A673 (cell line): Measurements from ENCODE around the gene GNAT1. TPM values are rescaled to one million over a fixed set of nuclear protein-coding genes. Genes with fewer than 3 reads are reported as not detected.

Experiments used
- BruUV-seq: library from RNA; stranded (reverse); fragments of 400-500 nt; replicated peaks from 2 replicates; lab custom pipeline; 2021; lab: Mats Ljungman, UMichigan
- CTCF ChIA-PET: fragments of 300-600 bp; sonication (Branson Sonifier 250); formaldehyde crosslinking; loops from one replicate; lab custom pipeline; 2022; ENCODE audit warnings: antibody characterized with exemption; lab: Charles Lee
- POLR2A ChIA-PET: fragments of 300-600 bp; sonication (Branson Sonifier 250); formaldehyde crosslinking; loops from one replicate; lab custom pipeline; 2022; ENCODE audit warnings: antibody characterized with exemption; ENCODE audit not compliant: low non-redundant PET; lab: Charles Lee
- DNase-seq: peaks from one replicate; pipeline ENCODE4 v3.0.0-alpha.2; 2015; ENCODE audit warnings: low spot score
- H3K27ac ChIP-seq: fragments of 200-600 bp; sonication (generic); 2 replicates; pipeline ENCODE4 v1.5.1; 2016; ENCODE audit warnings: mixed run types, low read depth, mild to moderate bottlenecking, mixed read lengths, antibody characterized with exemption, low read length; ENCODE audit not compliant: poor library complexity, severe bottlenecking
- H3K27me3 ChIP-seq: fragments of 200-600 bp; sonication (generic); replicated peaks from 2 replicates; pipeline ENCODE4 v1.6.1; 2017; ENCODE audit warnings: mixed run types, low read depth, mild to moderate bottlenecking, mixed read lengths, antibody characterized with exemption, low read length; ENCODE audit not compliant: insufficient read depth, poor library complexity
- H3K36me3 ChIP-seq: fragments of 200-600 bp; sonication (generic); 2 replicates; pipeline ENCODE4 v1.6.1; 2016; ENCODE audit warnings: mixed run types, mild to moderate bottlenecking, mixed read lengths, antibody characterized with exemption, low read length; ENCODE audit not compliant: insufficient read depth, poor library complexity, severe bottlenecking
- H3K4me1 ChIP-seq: fragments of 200-600 bp; sonication (generic); 2 replicates; pipeline ENCODE4 v1.6.1; 2017; ENCODE audit warnings: mixed run types, mild to moderate bottlenecking, mixed read lengths, antibody characterized with exemption, low read length; ENCODE audit not compliant: insufficient read depth, poor library complexity, severe bottlenecking
- H3K4me3 ChIP-seq: fragments of 200-600 bp; sonication (generic); 2 replicates; pipeline ENCODE4 v1.5.1; 2016; ENCODE audit warnings: low read depth, mixed run types, mild to moderate bottlenecking, mixed read lengths, low read length; ENCODE audit not compliant: poor library complexity, severe bottlenecking
- H3K9me3 ChIP-seq: fragments of 200-600 bp; sonication (generic); 2 replicates; pipeline ENCODE4 v1.6.1; 2016; ENCODE audit warnings: mixed run types, low read depth, mild to moderate bottlenecking, mixed read lengths, antibody characterized with exemption, low read length; ENCODE audit not compliant: poor library complexity, severe bottlenecking
- CTCF ChIP-seq: fragments of 300-800, 200-600 bp; sonication (generic); conservative IDR thresholded peaks from 2 replicates; pipeline ENCODE4 v1.5.1; 2017; ENCODE audit warnings: low read depth, mild to moderate bottlenecking, antibody characterized with exemption, low read length, moderate library complexity, mixed read lengths
- EZH2 ChIP-seq: fragments of 200-600 bp; sonication (generic); IDR thresholded peaks from 2 replicates; pipeline ENCODE4 v1.6.1; 2017; ENCODE audit warnings: borderline replicate concordance, low read depth, mild to moderate bottlenecking, mixed read lengths, antibody characterized with exemption, low read length; ENCODE audit not compliant: poor library complexity, severe bottlenecking
- intact Hi-C: fragments of 100-400 bp; cut with micrococcal nuclease; formaldehyde crosslinking; loops from one replicate; pipeline ENCODE4 v1.10.0; 2022; ENCODE audit not compliant: unreplicated experiment
- total RNA-seq: library from RNA; stranded (reverse); gene quantifications from 2 replicates; pipeline ENCODE4 v1.2.3, GENCODE V29; 2021

Gene GNAT1
- total RNA-seq, 1 experiment from 2014 or later, result not detected

GRCh38 chr3:50207359-50208042 lies 16.1 kb downstream of the GNAT1 start:
- no peak for TF ChIP-seq EZH2
- DNase-seq, result no peak
- Histone ChIP-seq H3K36me3 (no peaks in the 10 kb centered on the region), H3K4me3 (no peak overlapping the region), H3K27me3 (peaks cover 24% of the 10 kb centered on the region), H3K4me1 (no peaks in the 10 kb centered on the region), H3K27ac (no peak overlapping the region), H3K9me3 (no peaks in the 10 kb centered on the region)
- intact Hi-C loops, result no loop called here
- CTCF ChIA-PET, result no interaction called here
- no TSS peak for BruUV-seq
- POLR2A ChIA-PET, result no interaction called here

GRCh38 chr3:50208677-50209344 lies 17.4 kb downstream of the GNAT1 start:
- no peaks in the 10 kb centered on the region for H3K36me3 ChIP-seq
- peaks cover 24% of the 10 kb centered on the region for H3K27me3 ChIP-seq
- TF ChIP-seq CTCF (no peak), EZH2 (no peak)
- no TSS peak for BruUV-seq
- ChIA-PET POLR2A (no interaction called here), CTCF (interaction anchor here (0.7 kb wide), 1 partner anchor 18 kb away, joined by 5 read pairs; no protein-coding TSS in a partner anchor)
- no peak overlapping the region for H3K27ac ChIP-seq
- no peak for DNase-seq
- H3K9me3 ChIP-seq, result no peaks in the 10 kb centered on the region
- intact Hi-C loops, result no loop called here
- H3K4me3 ChIP-seq, result no peak overlapping the region
- no peaks in the 10 kb centered on the region for H3K4me1 ChIP-seq

GRCh38 chr3:50210176-50210509 lies 18.7 kb downstream of the GNAT1 start:
- TF ChIP-seq EZH2 (no peak), CTCF (no peak)
- no peak for DNase-seq
- CTCF ChIA-PET, result interaction anchor here (0.6 kb wide), 1 partner anchor 21 kb away, joined by 3 read pairs; no protein-coding TSS in a partner anchor
- intact Hi-C loops, result no loop called here
- POLR2A ChIA-PET, result no interaction called here
- H3K27me3 ChIP-seq, result peaks cover 18% of the 10 kb centered on the region
- H3K27ac ChIP-seq, result no peak overlapping the region
- no peaks in the 10 kb centered on the region for H3K9me3 ChIP-seq
- no TSS peak for BruUV-seq
- H3K4me1 ChIP-seq, result no peaks in the 10 kb centered on the region
- H3K36me3 ChIP-seq, result no peaks in the 10 kb centered on the region
- H3K4me3 ChIP-seq, result no peak overlapping the region
